SK-N-SH treated with all-trans-retinoic acid at 6 μM for 48 hours (cell line): ENCODE results near the gene IQCK.

Experiments
- ATAC-seq: fragments of 200-7000 bp; cut with Tn5 transposase; 3 replicates; pipeline ENCODE4 v1.9.1; 2020; ENCODE audit warnings: mild to moderate bottlenecking, moderate library complexity
- ARNTL ChIP-seq: fragments of 450-650 bp; formaldehyde crosslinking; IDR thresholded peaks from 2 replicates; pipeline ENCODE4 v1.5.0; 2020; ENCODE audit warnings: low read depth, mild to moderate bottlenecking, moderate library complexity, borderline replicate concordance
- BACH2 ChIP-seq: fragments of 250-450 bp; sonication (Bioruptor Pico); IDR thresholded peaks from 2 replicates; pipeline ENCODE4 v1.9.0; 2021; ENCODE audit warnings: mild to moderate bottlenecking, borderline replicate concordance
- ESRRG ChIP-seq: fragments of 250-450 bp; sonication (Bioruptor Pico); IDR thresholded peaks from 2 replicates; pipeline ENCODE4 v1.6.1; 2021; ENCODE audit warnings: mild to moderate bottlenecking
- GLIS3 ChIP-seq: fragments of 250-450 bp; sonication (Bioruptor Pico); IDR thresholded peaks from 2 replicates; pipeline ENCODE4 v1.5.0; 2020; ENCODE audit warnings: mild to moderate bottlenecking, moderate library complexity
- ISL1 ChIP-seq: fragments of 250-450 bp; sonication (Bioruptor Pico); IDR thresholded peaks from 2 replicates; pipeline ENCODE4 v2.1.2; 2022; ENCODE audit warnings: mild to moderate bottlenecking, moderate library complexity
- OSR1 ChIP-seq: fragments of 250-450 bp; sonication (Bioruptor Pico); IDR thresholded peaks from 2 replicates; pipeline ENCODE4 v1.8.0; 2022; ENCODE audit warnings: moderate library complexity, mild to moderate bottlenecking, inconsistent platforms
- PPARA ChIP-seq: fragments of 250-450 bp; sonication (Bioruptor Pico); IDR thresholded peaks from 2 replicates; pipeline ENCODE4 v1.5.0; 2020; ENCODE audit warnings: mild to moderate bottlenecking, borderline replicate concordance
- RARB ChIP-seq: fragments of 250-450 bp; sonication (Bioruptor Pico); IDR thresholded peaks from 2 replicates; pipeline ENCODE4 v1.8.0; 2021; ENCODE audit warnings: mild to moderate bottlenecking, moderate library complexity
- SNAI2 ChIP-seq: fragments of 250-450 bp; sonication (Bioruptor Pico); IDR thresholded peaks from 2 replicates; pipeline ENCODE4 v1.5.0; 2020; ENCODE audit warnings: mild to moderate bottlenecking, moderate library complexity
- TCF4 ChIP-seq: fragments of 250-450 bp; sonication (Bioruptor Pico); IDR thresholded peaks from 2 replicates; pipeline ENCODE4 v1.8.0; 2021; ENCODE audit warnings: mild to moderate bottlenecking, moderate library complexity, borderline replicate concordance
- TOX ChIP-seq: fragments of 250-450 bp; sonication (Bioruptor Pico); IDR thresholded peaks from 2 replicates; pipeline ENCODE4 v1.8.0; 2021; ENCODE audit warnings: mild to moderate bottlenecking, moderate library complexity, borderline replicate concordance
- ZC3H10 ChIP-seq: fragments of 250-450 bp; sonication (Bioruptor Pico); IDR thresholded peaks from 2 replicates; pipeline ENCODE4 v1.5.1; 2021; ENCODE audit warnings: mild to moderate bottlenecking, moderate library complexity
- ZFP3 ChIP-seq: fragments of 250-450 bp; sonication (Bioruptor Pico); IDR thresholded peaks from 2 replicates; pipeline ENCODE4 v1.5.0; 2020; ENCODE audit warnings: mild to moderate bottlenecking, moderate library complexity
- ZFP30 ChIP-seq: fragments of 450-650 bp; formaldehyde crosslinking; IDR thresholded peaks from 2 replicates; pipeline ENCODE4 v1.5.0; 2022; ENCODE audit warnings: mild to moderate bottlenecking, moderate library complexity
- ZNF565 ChIP-seq: fragments of 450-650 bp; formaldehyde crosslinking; conservative IDR thresholded peaks from 2 replicates; pipeline ENCODE4 v1.5.0; 2020; ENCODE audit warnings: low read depth, mild to moderate bottlenecking, moderate library complexity
- ZNF70 ChIP-seq: fragments of 450-650 bp; formaldehyde crosslinking; IDR thresholded peaks from 2 replicates; pipeline ENCODE4 v1.5.0; 2020; ENCODE audit warnings: mild to moderate bottlenecking, moderate library complexity
- TF ChIP-seq, protein P1 (sequence below): fragments of 250-450 bp; sonication (Bioruptor Pico); IDR thresholded peaks from 2 replicates; pipeline ENCODE4 v1.5.1; 2020; ENCODE audit warnings: low read depth, mild to moderate bottlenecking, moderate library complexity
- TF ChIP-seq, protein P2 (sequence below): fragments of 250-450 bp; sonication (Bioruptor Pico); IDR thresholded peaks from 2 replicates; pipeline ENCODE4 v1.5.1; 2021; ENCODE audit warnings: mild to moderate bottlenecking, moderate library complexity
- TF ChIP-seq, protein P3 (sequence below): fragments of 250-450 bp; sonication (Bioruptor Pico); IDR thresholded peaks from 2 replicates; pipeline ENCODE4 v1.8.0; 2021; ENCODE audit warnings: low read depth, mild to moderate bottlenecking, moderate library complexity, borderline replicate concordance
- TF ChIP-seq, protein P4 (sequence below): fragments of 250-450 bp; sonication (Bioruptor Pico); IDR thresholded peaks from 2 replicates; pipeline ENCODE4 v1.5.0; 2020; ENCODE audit warnings: mild to moderate bottlenecking, moderate library complexity
- TF ChIP-seq, protein P5 (sequence below): fragments of 250-450 bp; sonication (Bioruptor Pico); IDR thresholded peaks from 2 replicates; pipeline ENCODE4 v1.8.0; 2020; ENCODE audit warnings: mild to moderate bottlenecking, moderate library complexity, borderline replicate concordance

Gene IQCK

DNA sequence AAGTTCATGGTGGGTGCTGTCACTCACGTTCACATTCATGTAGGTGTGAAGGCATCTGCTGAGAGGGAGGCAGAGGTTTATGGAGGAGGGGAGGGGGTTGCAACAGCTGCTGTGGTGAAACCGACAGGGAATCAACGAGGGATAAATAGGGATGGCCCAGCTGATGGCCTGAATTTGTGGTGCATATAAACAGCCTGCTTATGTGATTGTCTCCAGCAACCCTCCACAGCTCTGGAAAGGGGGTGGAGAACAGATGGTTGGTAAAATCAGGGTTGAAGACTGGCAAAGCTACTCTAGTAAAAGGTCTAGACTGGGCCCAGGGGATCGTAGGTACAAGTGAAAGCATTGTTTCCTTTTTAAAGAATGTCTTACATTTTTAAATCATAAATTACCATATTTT, 53.7 kb downstream of the IQCK start (continued):
- TF ChIP-seq, protein P1, sequence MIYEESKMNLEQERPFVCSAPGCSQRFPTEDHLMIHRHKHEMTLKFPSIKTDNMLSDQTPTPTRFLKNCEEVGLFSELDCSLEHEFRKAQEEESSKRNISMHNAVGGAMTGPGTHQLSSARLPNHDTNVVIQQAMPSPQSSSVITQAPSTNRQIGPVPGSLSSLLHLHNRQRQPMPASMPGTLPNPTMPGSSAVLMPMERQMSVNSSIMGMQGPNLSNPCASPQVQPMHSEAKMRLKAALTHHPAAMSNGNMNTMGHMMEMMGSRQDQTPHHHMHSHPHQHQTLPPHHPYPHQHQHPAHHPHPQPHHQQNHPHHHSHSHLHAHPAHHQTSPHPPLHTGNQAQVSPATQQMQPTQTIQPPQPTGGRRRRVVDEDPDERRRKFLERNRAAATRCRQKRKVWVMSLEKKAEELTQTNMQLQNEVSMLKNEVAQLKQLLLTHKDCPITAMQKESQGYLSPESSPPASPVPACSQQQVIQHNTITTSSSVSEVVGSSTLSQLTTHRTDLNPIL (CRISPR knock-in tag), result no peak

DNA sequence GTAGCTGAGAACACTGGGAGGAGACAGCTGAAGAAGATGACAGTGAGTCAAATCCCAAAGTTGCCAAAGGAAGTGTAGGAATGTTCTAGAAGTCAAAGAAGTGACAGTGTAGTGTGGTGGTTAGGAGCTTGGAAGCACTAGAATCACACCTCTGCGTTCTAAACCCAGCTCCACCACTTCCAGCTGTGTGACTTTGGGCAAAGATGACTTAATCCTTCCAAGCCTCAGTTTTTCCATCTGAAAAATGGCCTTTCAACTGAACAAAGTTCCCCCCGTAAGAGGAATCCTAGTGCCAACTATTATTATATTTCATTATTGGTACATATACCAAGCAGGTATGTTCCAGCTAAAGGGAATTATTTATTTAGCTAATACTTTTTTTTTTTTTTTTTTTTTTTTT, 56.0 kb downstream of the IQCK start:
- ATAC-seq, result no peak
- no peak for TF ChIP-seq RARB (CRISPR knock-in tag)
- TF ChIP-seq SNAI2, result no peak
- TF ChIP-seq, protein P2, sequence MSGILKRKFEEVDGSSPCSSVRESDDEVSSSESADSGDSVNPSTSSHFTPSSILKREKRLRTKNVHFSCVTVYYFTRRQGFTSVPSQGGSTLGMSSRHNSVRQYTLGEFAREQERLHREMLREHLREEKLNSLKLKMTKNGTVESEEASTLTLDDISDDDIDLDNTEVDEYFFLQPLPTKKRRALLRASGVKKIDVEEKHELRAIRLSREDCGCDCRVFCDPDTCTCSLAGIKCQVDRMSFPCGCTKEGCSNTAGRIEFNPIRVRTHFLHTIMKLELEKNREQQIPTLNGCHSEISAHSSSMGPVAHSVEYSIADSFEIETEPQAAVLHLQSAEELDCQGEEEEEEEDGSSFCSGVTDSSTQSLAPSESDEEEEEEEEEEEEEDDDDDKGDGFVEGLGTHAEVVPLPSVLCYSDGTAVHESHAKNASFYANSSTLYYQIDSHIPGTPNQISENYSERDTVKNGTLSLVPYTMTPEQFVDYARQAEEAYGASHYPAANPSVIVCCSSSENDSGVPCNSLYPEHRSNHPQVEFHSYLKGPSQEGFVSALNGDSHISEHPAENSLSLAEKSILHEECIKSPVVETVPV (CRISPR knock-in tag), result no peak
- no peak for TF ChIP-seq PPARA (CRISPR knock-in tag)
- TF ChIP-seq, protein P3, sequence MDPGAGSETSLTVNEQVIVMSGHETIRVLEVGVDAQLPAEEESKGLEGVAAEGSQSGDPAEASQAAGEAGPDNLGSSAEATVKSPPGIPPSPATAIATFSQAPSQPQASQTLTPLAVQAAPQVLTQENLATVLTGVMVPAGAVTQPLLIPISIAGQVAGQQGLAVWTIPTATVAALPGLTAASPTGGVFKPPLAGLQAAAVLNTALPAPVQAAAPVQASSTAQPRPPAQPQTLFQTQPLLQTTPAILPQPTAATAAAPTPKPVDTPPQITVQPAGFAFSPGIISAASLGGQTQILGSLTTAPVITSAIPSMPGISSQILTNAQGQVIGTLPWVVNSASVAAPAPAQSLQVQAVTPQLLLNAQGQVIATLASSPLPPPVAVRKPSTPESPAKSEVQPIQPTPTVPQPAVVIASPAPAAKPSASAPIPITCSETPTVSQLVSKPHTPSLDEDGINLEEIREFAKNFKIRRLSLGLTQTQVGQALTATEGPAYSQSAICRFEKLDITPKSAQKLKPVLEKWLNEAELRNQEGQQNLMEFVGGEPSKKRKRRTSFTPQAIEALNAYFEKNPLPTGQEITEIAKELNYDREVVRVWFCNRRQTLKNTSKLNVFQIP (CRISPR knock-in tag), result no peak
- no peak for TF ChIP-seq ZFP3
- TF ChIP-seq ZNF70, result no peak
- no peak for TF ChIP-seq ISL1 (CRISPR knock-in tag)
- TF ChIP-seq ESRRG (CRISPR knock-in tag), result no peak
- TF ChIP-seq, protein P4, sequence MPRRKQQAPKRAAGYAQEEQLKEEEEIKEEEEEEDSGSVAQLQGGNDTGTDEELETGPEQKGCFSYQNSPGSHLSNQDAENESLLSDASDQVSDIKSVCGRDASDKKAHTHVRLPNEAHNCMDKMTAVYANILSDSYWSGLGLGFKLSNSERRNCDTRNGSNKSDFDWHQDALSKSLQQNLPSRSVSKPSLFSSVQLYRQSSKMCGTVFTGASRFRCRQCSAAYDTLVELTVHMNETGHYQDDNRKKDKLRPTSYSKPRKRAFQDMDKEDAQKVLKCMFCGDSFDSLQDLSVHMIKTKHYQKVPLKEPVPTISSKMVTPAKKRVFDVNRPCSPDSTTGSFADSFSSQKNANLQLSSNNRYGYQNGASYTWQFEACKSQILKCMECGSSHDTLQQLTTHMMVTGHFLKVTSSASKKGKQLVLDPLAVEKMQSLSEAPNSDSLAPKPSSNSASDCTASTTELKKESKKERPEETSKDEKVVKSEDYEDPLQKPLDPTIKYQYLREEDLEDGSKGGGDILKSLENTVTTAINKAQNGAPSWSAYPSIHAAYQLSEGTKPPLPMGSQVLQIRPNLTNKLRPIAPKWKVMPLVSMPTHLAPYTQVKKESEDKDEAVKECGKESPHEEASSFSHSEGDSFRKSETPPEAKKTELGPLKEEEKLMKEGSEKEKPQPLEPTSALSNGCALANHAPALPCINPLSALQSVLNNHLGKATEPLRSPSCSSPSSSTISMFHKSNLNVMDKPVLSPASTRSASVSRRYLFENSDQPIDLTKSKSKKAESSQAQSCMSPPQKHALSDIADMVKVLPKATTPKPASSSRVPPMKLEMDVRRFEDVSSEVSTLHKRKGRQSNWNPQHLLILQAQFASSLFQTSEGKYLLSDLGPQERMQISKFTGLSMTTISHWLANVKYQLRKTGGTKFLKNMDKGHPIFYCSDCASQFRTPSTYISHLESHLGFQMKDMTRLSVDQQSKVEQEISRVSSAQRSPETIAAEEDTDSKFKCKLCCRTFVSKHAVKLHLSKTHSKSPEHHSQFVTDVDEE (CRISPR knock-in tag), result no peak
- TF ChIP-seq, protein P5, sequence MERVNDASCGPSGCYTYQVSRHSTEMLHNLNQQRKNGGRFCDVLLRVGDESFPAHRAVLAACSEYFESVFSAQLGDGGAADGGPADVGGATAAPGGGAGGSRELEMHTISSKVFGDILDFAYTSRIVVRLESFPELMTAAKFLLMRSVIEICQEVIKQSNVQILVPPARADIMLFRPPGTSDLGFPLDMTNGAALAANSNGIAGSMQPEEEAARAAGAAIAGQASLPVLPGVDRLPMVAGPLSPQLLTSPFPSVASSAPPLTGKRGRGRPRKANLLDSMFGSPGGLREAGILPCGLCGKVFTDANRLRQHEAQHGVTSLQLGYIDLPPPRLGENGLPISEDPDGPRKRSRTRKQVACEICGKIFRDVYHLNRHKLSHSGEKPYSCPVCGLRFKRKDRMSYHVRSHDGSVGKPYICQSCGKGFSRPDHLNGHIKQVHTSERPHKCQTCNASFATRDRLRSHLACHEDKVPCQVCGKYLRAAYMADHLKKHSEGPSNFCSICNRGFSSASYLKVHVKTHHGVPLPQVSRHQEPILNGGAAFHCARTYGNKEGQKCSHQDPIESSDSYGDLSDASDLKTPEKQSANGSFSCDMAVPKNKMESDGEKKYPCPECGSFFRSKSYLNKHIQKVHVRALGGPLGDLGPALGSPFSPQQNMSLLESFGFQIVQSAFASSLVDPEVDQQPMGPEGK (CRISPR knock-in tag), result no peak
- TF ChIP-seq BACH2 (CRISPR knock-in tag), result no peak
- TF ChIP-seq TCF4, result no peak
- no peak for TF ChIP-seq GLIS3 (CRISPR knock-in tag)
- TF ChIP-seq ZNF565, result no peak
- TF ChIP-seq ZFP30 (CRISPR knock-in tag), result no peak

DNA sequence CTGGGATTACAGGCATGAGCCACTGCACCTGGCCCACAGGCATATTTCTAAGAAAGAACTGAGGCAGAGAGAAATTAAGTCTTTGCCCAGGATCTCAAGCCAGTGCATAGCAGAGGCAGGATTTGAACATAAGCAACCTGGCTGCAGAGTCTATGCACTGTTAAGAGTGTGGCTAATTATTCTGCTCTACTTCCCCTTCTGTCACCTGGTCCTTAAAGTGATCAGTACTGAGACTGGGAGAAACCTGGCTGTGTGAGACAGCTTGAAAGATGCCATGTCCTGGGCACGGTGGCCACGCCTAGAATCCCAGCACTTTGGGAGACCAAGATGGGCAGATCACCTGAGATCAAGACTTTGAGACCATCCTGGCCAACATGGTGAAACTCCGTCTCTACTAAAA, 58.1 kb downstream of the IQCK start:
- ATAC-seq, result no peak
- TF ChIP-seq TOX (CRISPR knock-in tag) (no peak), ESRRG (CRISPR knock-in tag) (no peak), SNAI2 (no peak), OSR1 (CRISPR knock-in tag) (no peak), ZNF565 (no peak), ISL1 (CRISPR knock-in tag) (no peak), ARNTL (CRISPR knock-in tag) (no peak), PPARA (CRISPR knock-in tag) (no peak), ZC3H10 (CRISPR knock-in tag) (no peak)
- TF ChIP-seq, protein P3 (CRISPR knock-in tag), result no peak
- TF ChIP-seq, protein P1 (CRISPR knock-in tag), result no peak
- TF ChIP-seq, protein P4 (CRISPR knock-in tag), result no peak
- TF ChIP-seq, protein P5 (CRISPR knock-in tag), result no peak
